HG03457 (cell line): ENCODE data around the gene TRIM38.
"Not testable (repeated sequence)": the region's sequence is repeated elsewhere in the genome, so short reads cannot be mapped to it uniquely, and the experiment has no call there.

Experiments
- ATAC-seq: cut with Tn5 transposase; IDR thresholded peaks from one replicate; pipeline ENCODE4 v1.9.1; 2021; ENCODE audit warnings: moderate number of reproducible peaks; ENCODE audit not compliant: unreplicated experiment

Gene TRIM38

GRCh38 chr6:25942561-25943147, 19.9 kb upstream of the TRIM38 start:
- no peak for ATAC-seq

DNA sequence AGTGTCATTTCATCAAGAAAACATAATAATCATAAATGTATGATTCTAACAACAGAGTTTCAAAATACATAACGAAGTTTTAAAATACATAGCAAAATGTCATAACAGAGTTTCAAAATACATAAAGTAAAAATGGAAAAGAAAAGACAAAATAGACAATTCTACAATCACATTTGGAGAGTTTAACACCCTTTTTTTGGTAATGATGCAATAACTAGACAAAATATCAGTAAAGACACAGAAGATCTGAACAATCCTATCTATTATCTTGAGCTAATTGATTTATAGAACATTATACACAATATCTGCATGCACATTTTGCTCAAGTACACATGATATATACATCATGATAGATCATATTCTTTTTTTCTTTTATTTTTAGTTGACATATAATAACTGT, 18.7 kb upstream of the TRIM38 start:
- no peak for ATAC-seq

- ATAC-seq: peak; percentile 81
Observed at GRCh38 chr6:25944688-25945574, 17.7 kb upstream of the TRIM38 start.

DNA sequence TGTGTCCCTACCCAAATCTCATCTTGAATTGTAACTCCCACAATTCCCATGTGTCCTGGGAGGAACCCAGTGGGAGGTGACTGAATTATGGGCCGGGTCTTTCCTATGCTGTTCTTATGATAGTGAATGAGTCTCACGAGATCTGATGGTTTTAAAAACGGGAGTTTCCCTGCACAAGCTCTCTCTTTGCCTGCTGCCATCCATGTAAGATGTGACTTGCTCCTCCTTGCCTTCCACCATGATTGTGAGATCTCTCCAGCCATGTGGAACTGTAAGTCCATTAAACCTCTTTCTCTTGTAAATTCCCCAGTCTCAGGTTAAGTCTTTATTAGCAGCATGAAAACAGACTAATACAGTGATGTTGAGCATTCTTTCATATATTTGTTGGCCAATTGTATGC, 16.9 kb upstream of the TRIM38 start:
- not testable (repeated sequence) for ATAC-seq

DNA sequence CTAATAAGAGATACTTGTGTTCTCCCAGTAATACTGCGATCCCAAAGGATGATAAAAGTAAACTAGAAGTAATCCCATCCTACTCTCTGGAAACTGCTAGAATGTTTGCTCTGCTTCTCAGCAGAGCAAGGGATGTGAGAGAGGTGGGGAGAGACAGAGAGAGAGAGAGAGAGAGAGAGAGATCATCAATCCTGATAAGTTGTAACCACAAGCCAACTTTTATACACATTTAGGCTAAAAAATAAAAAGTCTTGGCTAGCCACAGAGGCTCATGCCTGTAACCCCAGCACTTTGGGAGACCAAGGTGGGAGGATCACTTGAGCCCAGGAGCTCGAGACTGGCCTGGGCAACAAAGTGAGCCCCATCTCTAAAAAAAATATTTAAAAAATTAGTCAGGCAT, 16.0 kb upstream of the TRIM38 start:
- no peak for ATAC-seq

DNA sequence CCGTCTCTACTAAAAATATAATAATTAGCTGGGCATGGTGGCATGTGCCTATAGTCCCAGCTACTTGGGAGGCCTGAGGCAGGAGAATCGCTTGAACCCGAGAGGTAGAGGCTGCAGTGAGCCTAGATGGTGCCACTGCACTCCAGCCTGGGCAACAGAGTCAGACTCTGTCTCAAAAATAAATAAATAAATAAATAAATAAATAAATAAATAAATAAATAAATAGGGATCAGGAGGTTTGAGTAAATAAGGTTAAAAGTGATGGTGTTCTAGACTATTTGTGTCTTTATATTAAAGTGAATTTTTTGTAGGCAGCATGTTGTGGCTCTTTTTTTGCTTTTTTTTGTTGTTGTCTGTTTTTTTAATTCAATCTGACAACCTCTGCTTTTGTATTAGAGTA, 15.1 kb upstream of the TRIM38 start:
- not testable (repeated sequence) for ATAC-seq

DNA sequence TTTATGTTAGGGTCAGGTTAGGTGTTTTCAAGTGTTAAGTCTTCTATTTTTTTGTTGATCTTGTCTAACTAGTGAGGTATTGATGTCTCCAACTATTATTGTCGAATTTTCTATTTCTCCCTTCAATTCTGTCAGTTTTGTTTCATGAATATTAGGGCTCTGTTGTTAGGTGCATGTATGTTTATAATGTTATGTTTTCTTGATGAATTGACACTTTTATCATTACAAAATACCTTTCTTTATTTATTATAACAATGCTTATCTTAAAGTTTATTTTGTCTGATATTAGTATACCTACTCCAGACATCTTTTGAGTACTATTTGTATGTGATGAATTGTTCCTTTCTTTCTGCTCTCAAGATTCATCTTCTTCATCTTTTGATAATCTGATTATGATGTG, 12.9 kb upstream of the TRIM38 start:
- ATAC-seq: no peak

DNA sequence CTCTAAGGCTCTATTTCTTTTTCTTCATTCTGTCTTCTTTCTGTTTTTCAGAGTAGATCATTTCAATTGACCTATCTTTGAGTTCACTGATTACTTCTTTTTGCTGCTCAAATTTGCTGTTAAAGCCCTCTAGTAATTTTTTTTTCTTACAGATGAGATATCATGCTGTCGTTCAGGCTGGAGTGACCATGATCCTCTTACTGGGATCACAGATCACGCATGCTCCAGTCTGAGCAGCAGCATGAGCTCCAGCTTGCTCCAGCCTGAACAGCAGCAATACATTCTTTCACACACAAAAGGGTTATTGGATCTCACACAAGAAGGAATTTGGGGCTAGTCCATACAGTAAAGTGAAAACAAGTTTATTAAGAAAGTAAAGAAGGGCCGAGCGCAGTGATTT, 12.3 kb upstream of the TRIM38 start:
- ATAC-seq: no peak

DNA sequence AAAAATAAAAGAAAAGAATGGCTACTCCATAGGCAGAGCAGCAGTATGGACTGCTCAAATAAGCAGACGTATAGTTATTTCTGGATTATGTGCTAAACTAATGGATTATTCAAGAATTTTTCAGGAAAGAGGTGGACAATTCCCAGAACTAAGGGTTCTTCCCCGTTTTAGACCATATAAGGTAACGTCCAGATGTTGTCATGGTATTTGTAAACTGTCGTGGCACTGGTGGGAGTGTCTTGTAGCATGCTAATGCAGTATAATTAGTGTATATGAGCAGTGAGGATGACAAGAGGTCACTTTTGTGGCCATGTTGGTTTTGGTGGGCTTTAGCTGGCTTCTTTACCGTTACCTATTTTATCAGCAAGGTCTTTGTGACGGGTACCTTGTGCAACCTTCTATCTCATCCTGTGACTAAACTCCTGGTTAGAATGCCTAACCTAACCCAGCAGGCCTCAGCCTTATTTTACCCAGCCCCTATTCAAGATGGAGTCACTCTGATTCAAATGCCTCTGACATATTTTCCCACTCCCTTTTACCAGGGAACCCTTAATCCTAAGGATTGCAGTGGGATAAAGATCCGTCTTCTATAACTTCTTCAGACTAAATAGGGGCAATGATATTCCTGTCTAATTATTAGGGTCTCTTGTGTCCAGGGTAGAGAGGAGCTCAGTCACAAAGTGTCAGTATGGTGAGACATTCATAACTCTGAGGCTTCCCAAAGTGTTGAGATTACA, 11.1 kb upstream of the TRIM38 start:
- no peak for ATAC-seq

DNA sequence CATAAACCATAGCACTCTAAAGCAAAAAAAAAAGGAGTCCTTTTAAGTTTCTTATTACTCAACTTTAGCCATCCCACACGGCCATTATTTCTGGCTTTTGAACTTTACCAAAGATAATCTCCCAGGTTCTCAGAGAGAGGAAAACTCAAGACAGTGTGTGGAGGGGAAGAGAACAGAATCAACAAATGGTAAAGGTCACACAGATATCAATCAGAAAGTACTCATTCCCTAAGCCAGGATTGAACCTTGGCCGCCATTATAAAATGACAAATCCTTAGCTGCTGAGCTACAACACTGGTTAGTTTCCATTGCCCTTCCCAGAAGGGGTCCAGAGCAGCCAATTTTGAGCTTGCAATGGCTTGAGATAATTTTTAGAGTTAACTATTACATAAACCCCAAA, 10.1 kb upstream of the TRIM38 start:
- no peak for ATAC-seq

DNA sequence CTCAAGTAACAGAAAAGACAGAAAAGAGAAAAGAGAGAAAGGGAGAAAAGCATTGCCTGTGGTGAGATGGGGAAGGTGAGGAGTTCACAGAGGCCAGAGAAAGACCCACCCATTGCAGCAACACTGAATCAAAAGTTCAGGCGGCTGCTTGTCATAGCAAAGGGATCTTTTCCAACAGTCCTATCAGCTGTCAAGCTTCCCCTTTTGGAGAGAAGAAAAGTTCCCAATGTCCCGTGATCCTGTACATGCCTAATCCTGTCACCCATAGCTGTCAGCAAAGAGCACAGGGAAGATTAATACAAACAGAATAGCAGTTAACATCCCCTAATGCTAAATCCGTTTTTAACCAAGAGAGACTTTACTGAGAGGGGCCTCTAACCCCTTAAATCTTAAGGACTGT, 8.9 kb upstream of the TRIM38 start:
- no peak for ATAC-seq

DNA sequence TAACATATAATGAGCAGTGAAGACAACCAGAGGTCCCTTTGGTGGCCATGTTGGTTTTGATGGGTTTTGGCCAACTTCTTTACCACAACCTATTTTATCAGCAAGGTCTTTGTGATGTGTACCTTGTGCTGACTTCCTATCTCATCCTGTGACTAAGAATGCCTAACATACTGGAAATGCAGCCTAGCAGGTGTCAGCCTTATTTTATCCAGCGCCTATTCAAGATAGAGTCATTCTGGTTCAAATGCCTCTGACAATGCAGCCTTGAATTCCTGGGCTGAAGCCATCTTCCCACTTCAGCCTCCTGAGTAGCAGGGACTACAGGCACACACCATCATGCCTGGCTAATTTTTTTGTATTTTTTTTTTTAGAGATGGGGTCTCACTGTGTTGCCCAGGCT, 7.8 kb upstream of the TRIM38 start:
- no peak for ATAC-seq

- ATAC-seq: no peak
Observed at GRCh38 chr6:25956226-25956625, 6.4 kb upstream of the TRIM38 start.

GRCh38 chr6:25958700-25959162, 3.9 kb upstream of the TRIM38 start:
- ATAC-seq: no peak

GRCh38 chr6:25959890-25960536, 2.6 kb upstream of the TRIM38 start:
- no peak for ATAC-seq

DNA sequence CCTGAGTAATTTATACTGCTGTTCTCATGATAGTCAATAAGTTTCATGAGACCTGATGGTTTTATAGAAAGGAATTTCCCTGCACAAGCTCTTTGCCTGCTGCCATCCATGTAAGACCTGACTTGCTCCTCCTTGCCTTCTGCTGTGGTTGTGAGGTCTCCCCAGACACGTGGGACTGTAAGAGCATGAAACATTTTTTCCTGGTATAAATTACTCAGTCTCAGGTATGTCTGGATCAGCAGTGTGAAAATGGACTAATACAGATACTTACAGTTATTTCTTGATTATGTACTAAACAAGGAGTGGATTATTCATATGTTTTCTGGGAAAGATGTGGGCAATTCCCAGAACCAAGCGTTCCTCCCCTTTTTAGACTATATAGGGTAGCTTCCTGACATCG, 1.9 kb upstream of the TRIM38 start:
- no peak for ATAC-seq

- no peak for ATAC-seq
Observed at GRCh38 chr6:25961619-25962148, 918 bp upstream of the TRIM38 start.

DNA sequence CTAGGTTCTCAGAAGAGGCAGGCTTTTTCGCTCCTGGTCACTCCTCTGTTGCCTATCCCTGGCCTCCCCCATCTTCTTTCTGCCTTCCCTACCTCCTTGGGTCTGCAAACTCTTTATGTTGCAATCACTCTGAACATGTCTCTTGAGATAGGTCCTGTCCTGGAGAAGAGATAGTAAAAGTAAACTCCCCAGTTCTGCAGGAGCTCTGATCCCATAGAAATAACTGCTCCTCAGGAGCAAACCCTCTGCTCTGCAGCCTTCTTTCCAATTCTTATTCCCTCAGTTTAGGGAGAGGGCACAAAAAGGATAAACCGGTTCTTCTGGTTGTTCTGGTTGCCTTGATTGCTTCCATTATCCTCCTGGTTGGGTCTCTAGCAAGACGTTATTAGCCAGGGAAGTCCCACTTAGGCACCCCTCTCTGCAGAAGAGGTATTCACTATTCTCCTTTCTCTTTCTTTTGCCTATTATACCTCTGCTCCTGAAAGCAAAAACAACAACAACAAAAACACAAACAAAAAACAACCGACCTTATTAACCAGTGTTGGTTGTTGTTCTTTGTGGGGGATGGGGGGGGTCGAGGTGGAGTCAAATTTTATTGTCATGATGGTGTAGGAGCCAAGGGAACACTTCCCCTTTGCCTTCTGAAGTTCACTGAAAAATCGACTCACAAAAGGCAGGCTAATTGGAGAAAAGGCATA, 973 bp downstream of the TRIM38 start:
- ATAC-seq: no peak

DNA sequence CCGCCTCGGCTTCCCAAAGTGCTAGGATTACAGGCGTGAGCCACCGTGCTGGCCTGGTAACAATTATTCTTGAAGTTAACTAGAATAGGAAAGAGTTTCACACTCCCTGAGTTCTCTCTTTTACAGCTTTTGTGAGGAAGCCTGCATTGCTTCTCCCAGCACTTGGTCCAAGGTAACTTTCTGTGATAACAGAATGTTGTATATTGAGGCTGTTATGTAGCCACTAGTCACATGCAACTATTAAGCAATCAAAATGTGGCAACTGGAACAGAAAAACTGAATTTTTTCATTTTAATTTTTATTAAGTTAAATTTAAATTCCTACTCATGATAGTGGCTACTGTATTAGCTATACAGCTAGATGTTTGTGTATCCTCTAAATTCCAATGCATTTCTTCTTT, 2.5 kb downstream of the TRIM38 start:
- no peak for ATAC-seq

GRCh38 chr6:25966711-25967110, 4.1 kb downstream of the TRIM38 start:
- no peak for ATAC-seq
